CD1c-positive myeloid dendritic cell (primary cell): ENCODE results near the gene CARS1.

Source experiments
- DNase-seq: peaks from one replicate; pipeline ENCODE4 v3.0.0-alpha.2; 2016; ENCODE audit errors: extremely low spot score

CARS1 gene

DNA sequence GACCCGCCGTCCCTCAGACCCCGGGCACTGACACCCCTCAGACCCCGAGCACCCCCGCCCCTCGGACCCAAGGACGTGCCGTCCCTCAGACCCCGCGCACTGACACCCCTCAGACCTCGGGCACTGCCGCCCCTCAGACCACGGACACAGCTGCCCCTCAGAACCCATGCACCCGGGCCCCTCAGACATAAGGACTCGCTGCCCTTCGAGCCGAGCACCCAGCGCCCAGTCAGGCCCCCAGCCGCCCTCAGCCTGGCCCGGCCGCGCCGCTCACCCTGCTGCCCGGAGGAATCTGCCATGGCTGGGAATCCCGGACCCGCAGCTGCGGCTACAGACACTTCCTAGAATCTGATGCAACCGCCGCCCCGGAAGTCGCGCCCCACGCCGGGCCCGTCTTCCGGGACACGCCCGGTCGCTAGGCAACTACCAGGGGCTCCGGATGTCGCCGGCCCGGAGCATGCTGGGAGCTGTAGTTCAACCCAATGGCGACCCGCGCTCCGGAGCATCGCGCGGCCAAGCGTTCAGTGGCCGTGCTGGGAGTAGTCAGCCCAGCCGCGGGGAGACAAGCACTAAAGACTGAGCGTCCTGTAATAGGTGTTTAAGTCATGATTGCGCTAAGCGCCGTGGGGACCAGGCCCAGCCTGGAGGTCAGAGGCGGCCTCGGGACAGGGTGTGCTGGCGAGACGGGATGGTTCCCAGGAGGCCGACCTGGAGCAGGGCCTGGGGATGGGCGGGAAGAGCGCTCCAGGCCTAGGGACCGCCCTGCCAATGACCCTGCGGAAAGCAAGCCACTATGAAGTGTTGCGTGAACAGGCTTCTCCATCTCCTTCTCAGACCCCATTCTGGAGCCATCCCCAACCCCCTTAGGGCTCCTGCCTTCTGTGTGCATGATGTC lies at the start of gene CARS1:
Gene CARS1, minus strand, starts transcription at position 355 of the 895 bp plus-strand sequence. Its CDS starts 56 bp downstream, at position 299.
- peak; percentile 97 for DNase-seq

GRCh38 chr11:3105791-3106735 lies 48.8 kb upstream of the CARS1 start:
- DNase-seq, result no peak

DNA sequence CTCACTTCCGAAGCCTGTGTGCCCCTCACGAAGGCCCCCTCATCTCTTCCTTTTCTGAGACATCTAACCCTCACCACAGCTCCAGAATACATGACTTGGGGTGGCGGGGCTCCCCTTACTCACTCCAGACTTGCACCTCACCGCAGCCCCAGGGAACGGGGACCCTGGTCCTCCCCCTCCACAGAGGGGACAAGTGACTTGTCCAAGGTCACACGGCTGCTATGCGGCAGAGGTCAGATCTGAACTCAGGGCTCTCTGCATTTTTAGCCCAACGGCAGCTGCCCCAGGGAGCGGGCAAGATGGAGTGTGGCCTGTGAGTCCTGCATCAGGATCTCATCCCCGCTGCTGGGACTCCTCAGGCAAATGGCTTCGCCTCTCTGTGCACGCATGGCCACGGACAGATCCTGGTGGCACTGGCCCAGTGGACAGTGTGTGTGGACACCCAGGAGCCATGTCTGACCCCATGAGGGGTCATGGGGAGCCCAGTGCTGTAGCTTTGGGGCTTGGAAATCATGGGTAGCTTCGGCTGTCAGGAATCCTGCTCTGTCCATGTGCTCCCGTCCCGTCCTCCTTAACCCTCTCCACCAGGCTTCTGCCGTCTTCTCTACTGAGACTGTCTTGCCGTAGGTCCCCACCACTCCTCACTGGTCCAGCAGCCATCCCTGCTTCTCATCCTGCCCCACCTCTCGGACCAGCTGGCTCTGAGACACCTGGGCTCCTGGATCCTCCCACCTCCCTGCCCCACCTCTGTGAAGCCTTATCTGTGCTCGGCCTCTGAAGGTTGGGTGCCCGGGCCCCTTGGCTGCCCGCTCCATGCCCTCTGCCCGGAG lies 48.0 kb upstream of the CARS1 start:
- no peak for DNase-seq

- DNase-seq, result no peak
Measured at GRCh38 chr11:3104051-3104714, 47.0 kb upstream of the CARS1 start.

DNA sequence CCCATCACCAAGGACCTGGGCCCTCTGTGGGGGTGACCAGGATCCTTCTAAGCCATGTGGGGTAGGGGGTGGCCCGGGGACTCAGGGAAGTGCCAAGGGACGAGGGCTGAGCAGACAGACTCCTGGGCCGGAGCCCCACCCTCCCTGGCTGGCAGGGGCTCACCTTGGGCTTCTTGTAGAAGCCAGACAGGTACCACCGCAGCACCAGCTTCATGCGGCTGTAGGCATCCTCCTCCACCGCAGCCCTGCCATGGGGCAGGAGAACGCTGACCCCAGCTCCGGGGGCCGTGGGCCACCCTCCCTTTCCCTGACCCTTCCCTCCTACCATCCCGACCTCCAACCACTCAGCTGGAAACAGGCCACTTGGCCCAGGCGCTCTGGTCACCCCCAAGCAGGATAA lies 45.9 kb upstream of the CARS1 start:
- DNase-seq, result no peak

DNA sequence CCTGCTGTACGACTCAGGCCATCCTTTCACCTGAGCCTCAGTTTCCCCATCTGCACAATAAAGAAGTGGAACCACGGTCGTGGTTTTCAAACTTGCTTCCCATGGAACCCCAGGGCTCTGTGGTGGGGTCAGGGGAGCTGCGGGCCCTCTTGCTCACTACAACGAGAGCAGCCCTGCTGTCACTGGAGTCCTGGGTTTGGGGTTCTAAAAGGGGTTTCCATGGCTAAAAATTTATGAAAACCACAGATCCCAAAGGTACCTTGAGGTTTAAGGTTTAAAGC lies 45.4 kb upstream of the CARS1 start:
- no peak for DNase-seq

DNA sequence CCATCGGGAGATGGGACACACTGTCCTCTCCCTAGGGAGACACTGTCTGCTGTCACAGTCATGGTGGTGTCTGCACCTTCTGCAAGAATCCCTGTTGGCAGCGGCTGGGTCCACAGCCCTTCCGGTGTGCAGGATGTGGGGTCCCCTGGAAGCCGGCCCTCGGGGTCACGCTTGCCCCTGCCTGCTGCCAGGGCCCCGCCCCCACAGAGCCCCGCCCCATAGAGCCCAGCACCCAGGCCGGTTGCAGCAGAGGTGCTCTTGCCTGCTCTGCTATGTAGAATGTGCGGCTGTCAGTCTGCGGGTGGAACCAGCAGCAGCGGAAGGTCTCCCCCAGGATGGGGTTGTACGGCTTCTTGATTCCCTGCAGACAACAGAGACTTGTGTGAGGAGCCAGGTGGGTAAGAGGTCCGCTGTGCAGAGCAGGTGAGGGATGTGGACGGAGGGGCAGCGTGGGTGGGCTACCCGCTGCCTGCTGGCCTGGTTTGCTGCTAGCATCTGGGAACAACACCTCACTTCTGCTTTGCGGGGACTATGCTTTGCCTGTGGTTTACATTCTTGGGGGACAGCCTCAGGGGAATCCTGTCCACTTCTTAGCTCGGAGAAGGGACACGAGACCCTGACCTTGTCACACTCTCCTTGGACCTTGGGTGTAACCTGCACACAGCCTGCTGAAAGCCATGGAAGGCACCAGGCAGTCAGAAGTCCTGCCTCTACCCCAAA lies 44.9 kb upstream of the CARS1 start:
- no peak for DNase-seq

DNA sequence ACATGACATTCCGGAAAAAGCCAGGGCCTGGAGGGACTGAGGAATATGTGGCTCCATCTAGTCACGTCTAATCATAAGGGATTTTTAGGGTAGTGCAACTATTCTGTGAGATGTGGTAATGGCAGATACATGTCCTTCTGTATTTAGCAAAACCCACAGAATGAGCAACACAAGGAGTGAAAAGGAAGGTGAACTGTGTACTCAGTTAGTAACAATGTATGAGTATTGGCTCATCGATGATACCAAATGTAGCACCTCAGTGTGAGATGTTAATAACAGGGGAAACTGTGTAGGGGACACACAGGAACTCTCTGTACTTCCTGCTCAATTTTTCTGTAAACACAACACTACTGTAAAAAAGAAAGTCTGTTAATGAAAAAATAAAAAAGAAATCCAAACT lies 42.0 kb upstream of the CARS1 start:
- DNase-seq, result no peak

DNA sequence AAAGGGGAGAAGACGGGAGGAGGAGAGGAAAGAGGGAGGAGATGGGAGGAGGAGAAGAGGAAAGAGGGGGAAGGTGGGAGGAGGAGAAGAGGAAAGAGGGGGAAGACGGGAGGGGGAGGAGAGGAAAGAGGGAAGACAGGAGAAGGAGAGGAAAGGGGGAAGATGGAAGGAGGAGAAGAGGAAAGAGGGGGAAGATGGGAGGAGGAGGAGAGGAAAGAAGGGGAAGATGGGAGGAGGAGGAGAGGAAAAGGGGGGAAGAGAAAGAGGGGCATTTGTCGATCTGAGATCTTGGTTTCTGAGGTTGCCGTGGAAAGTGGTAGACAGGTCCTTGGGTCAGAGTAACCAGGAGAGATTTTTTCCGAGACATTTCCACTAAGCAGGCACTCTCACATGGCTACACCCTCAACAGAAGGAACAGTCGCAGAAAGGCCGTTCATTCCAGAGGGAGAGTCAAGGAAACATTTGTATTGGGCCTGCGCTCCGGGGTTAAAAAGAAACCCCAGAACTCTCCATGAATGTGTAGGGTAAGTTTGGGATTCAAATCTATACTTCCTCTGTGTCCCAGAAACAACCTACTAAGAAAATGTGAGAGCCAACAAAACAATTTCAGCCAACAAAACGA lies 39.8 kb upstream of the CARS1 start:
- no peak for DNase-seq

DNA sequence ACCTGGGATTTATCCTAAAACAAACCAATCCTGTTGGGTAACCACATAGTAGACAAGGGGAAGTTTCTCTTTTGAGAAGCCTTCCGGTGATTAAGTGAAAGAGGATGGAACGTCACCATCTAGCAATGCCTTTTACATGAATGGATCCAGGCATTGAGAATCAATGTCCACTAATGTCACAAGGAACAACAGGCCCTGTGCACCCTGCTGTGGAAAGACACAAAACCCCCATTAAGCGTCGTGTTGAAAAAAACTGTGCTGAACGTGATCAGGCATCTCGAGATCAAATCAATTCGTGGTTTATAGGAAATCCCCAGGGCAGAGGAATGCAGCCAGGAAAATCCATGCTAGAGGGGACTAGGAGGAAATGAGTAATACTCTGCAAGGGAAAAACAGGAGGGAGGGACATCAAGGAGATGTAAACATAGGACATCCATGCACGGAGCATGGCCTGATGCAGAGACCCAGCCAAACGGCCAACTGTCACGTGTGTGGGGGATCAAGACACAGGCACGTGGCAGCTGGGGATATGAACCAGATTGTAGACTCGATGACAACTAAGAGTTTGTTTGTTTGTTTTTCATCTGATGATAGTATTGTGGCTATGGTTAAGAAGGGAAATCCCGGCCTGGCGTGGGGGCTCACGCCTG lies 38.6 kb upstream of the CARS1 start:
- no peak for DNase-seq

- DNase-seq, result no peak
Measured at GRCh38 chr11:3094223-3094824, 37.1 kb upstream of the CARS1 start.

GRCh38 chr11:3093281-3094191 lies 36.3 kb upstream of the CARS1 start:
- no peak for DNase-seq

- no peak for DNase-seq
Measured at GRCh38 chr11:3092603-3093141, 35.4 kb upstream of the CARS1 start.

- peak; percentile 77 for DNase-seq
Measured at GRCh38 chr11:3091846-3092602, 34.8 kb upstream of the CARS1 start.

- DNase-seq, result no peak
Measured at GRCh38 chr11:3091081-3091845, 34.0 kb upstream of the CARS1 start.

DNA sequence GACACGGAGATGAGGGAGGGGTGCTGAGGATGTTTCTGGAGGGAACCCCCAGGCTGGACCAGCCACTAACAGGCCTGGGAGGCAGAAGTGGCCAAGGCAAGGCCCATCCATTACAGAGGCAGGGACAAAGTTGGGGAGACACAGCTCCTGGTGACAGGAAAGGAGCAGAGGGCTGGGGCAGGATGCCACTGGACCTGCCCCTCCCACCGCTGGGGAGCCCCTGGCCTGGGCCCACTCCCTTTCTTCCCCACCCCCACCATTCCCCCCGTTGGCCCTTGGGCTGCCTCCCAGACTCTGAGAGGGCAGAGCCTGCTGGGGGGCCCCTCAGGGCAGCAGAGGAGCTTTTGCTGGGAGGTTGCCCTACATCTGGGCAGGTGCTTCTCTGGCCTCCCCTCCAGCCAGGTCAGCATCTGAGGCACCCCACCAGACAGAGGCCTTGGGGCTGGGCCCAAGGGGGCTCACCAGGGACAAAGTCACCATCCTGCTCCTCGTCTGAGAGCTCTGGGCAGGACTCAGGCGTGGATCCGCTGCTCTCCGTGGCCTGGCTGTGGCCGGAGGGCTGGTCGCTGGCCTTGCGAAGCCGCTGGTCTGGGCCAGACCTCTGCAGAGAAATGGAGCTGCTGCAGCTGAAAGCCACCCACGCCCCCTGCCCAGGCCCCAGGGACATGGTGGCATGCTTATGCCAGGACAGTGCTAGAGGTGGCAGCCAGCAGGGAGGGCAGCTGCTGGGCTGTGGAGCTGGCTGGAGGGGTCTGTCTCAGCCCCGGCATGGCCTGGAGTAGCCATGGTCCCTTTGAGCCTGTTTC lies 33.1 kb upstream of the CARS1 start:
- no peak for DNase-seq
